C4-2B (cell line): ENCODE measurements around the gene CLOCK.

Experiments
- H3K27ac ChIP-seq: fragments of 450-650 bp; 2 replicates; pipeline ENCODE4 v1.5.1; 2017
- ZFX ChIP-seq: fragments of 450-650 bp; IDR thresholded peaks from 2 replicates; pipeline ENCODE4 v1.6.1; 2017
- TF ChIP-seq, protein P1 (sequence below): fragments of 450-650 bp; conservative IDR thresholded peaks from 2 replicates; pipeline ENCODE4 v1.5.1; 2017; ENCODE audit warnings: mild to moderate bottlenecking

Gene CLOCK

GRCh38 chr4:55539658-55540057 lies 7.1 kb downstream of the CLOCK start:
- no peak for TF ChIP-seq ZFX
- TF ChIP-seq, protein P1, sequence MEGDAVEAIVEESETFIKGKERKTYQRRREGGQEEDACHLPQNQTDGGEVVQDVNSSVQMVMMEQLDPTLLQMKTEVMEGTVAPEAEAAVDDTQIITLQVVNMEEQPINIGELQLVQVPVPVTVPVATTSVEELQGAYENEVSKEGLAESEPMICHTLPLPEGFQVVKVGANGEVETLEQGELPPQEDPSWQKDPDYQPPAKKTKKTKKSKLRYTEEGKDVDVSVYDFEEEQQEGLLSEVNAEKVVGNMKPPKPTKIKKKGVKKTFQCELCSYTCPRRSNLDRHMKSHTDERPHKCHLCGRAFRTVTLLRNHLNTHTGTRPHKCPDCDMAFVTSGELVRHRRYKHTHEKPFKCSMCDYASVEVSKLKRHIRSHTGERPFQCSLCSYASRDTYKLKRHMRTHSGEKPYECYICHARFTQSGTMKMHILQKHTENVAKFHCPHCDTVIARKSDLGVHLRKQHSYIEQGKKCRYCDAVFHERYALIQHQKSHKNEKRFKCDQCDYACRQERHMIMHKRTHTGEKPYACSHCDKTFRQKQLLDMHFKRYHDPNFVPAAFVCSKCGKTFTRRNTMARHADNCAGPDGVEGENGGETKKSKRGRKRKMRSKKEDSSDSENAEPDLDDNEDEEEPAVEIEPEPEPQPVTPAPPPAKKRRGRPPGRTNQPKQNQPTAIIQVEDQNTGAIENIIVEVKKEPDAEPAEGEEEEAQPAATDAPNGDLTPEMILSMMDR: no peak
- no peak overlapping the region for H3K27ac ChIP-seq

GRCh38 chr4:55538531-55538930 lies 8.2 kb downstream of the CLOCK start:
- no peak overlapping the region for H3K27ac ChIP-seq
- TF ChIP-seq ZFX: no peak
- TF ChIP-seq, protein P1: no peak

DNA sequence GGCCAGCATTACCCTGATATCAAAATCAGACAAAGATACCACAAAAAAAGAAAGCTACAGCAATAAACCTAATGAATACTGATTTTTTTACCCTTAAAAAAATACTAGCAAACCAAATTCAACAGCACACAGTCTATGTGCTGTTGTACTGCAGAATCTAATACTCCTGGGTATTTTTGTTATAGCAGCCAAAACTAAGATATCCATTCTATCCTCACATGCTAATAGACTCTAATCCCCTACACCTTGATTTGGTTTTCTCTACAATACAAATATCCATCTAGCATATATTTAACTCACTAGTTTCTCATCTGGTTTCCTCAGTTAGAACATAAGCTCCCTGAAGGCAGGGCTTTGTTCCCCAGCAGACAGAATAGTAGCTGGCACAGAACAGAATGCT lies 12.4 kb downstream of the CLOCK start:
- H3K27ac ChIP-seq: no peak overlapping the region
- no peak for TF ChIP-seq ZFX
- TF ChIP-seq, protein P1: no peak

DNA sequence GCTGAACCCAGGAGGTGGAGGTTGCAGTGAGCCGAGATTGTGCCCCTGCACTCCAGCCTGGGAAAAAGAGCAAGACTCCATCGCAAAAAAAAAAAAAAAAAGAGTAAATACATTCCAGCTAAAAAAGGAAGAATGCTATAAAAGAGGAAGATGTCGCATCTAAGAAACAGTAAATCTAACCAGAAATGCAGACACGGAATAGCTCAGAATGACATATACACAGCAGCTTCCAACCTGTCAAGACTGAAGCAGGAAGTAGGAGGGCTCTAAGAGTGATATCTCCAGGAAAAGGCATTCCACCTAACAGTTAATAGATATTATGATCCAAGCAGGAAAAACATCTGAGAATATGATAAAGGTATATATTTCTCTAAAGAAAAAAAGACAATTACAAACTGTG lies 16.0 kb downstream of the CLOCK start:
- no peak overlapping the region for H3K27ac ChIP-seq
- TF ChIP-seq, protein P1: no peak
- no peak for TF ChIP-seq ZFX

- no peak for TF ChIP-seq ZFX
- TF ChIP-seq, protein P1: no peak
- H3K27ac ChIP-seq: no peak overlapping the region
Measured at GRCh38 chr4:55530167-55530566, 16.5 kb downstream of the CLOCK start.

DNA sequence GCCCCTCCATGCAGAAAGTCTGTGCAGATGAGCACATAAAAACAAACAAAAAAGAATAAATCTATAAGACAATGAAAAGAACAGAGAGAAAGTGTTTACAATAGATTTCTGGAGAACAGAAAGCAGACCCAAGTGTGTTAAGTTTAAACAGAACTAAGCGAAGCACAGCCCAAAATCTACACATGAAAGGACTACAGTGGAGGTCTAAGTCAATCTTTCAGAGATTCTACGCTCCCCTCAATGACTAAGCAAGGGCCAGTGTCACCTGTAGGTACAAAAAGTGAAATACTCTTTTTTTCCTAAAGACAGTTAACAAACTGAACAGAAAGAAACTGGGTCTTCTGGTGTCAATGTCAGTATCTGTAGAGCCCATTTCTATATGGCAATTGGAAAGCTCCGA lies 18.2 kb downstream of the CLOCK start:
- H3K27ac ChIP-seq: no peak overlapping the region
- TF ChIP-seq ZFX: no peak
- TF ChIP-seq, protein P1: no peak

DNA sequence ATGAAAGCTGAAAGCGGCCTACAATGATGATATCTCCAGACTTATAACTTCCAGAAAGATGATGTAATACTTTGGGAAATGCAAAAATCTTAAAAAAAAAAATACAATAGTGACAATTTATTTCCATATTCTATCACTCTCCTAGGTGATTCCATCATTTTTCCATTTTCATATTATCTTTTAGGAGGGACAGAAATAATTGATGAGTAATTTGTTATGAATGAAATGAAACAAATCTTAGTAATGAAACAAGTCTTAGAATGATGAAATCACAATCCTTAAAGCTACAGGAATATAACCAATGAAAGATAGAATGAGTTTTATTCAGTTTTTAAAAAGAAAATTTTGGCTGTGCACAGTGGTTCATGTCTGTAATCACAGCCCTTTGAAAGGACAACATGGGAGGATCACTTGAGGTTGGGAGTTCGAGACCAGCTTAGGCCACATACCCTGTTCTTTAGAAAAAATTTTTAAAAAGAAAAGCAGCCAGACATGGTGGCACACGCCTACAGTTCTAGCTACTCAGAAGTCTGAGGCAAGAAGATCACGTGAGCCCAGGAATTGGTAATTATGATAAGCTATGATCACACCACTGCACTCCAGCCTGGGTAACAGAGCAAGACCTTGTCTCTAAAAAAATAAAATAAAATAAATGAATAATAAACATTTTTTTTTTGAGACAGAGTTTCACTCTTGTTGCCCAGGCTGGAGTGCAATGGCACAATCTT lies 21.7 kb downstream of the CLOCK start:
- H3K27ac ChIP-seq: no peak overlapping the region
- TF ChIP-seq ZFX: no peak
- TF ChIP-seq, protein P1: no peak
